HepG2 (cell line): ENCODE results near the gene TXNDC11. TPM values are rescaled to one million over a fixed set of nuclear protein-coding genes. Genes with fewer than 3 reads are reported as not detected.

Source experiments
- AHDC1 ChIP-seq: sonication (generic); formaldehyde crosslinking; IDR thresholded peaks from 2 replicates; pipeline ENCODE4 v1.5.1; 2020; ENCODE audit warnings: mild to moderate bottlenecking, missing genetic modification reagents, borderline replicate concordance
- HES4 ChIP-seq: sonication (generic); formaldehyde crosslinking; IDR thresholded peaks from 2 replicates; pipeline ENCODE4 v1.9.0; 2021; ENCODE audit warnings: mild to moderate bottlenecking, missing genetic modification reagents, borderline replicate concordance
- HIC2 ChIP-seq: sonication (generic); formaldehyde crosslinking; IDR thresholded peaks from 2 replicates; pipeline ENCODE4 v1.9.0; 2022; ENCODE audit warnings: low read depth, missing genetic modification reagents
- HNRNPL ChIP-seq: fragments of 200-400 bp; formaldehyde crosslinking; IDR thresholded peaks from 2 replicates; pipeline ENCODE4 v1.6.1; 2017; ENCODE audit warnings: mild to moderate bottlenecking, low read depth, low read length
- PCBP1 ChIP-seq: fragments of 200-400 bp; formaldehyde crosslinking; IDR thresholded peaks from 2 replicates; pipeline ENCODE4 v1.6.1; 2017; ENCODE audit warnings: mild to moderate bottlenecking, low read depth, low read length, borderline replicate concordance
- ZBTB21 ChIP-seq: sonication (generic); formaldehyde crosslinking; IDR thresholded peaks from 2 replicates; pipeline ENCODE4 v1.4.0; 2020; ENCODE audit warnings: missing genetic modification reagents
- ZBTB4 ChIP-seq: sonication (generic); formaldehyde crosslinking; IDR thresholded peaks from 2 replicates; pipeline ENCODE4 v1.4.0; 2020; ENCODE audit warnings: missing genetic modification reagents, mild to moderate bottlenecking, borderline replicate concordance
- ZMYM3 ChIP-seq: sonication (generic); formaldehyde crosslinking; IDR thresholded peaks from 2 replicates; pipeline ENCODE4 v1.5.1; 2020; ENCODE audit warnings: mild to moderate bottlenecking, missing genetic modification reagents
- ZNF225 ChIP-seq: sonication (generic); formaldehyde crosslinking; IDR thresholded peaks from 2 replicates; pipeline ENCODE4 v1.4.0; 2020; ENCODE audit warnings: mild to moderate bottlenecking, missing genetic modification reagents
- ZNF350 ChIP-seq: sonication (generic); formaldehyde crosslinking; IDR thresholded peaks from 2 replicates; pipeline ENCODE4 v1.4.0; 2020; ENCODE audit warnings: mild to moderate bottlenecking, low read depth, missing genetic modification reagents, borderline replicate concordance
- ZNF687 ChIP-seq: sonication (generic); formaldehyde crosslinking; IDR thresholded peaks from 2 replicates; pipeline ENCODE4 v1.5.1; 2020; ENCODE audit warnings: mild to moderate bottlenecking, missing genetic modification reagents, moderate library complexity
- polyA plus RNA-seq, 8 experiments: library from polyadenylated mRNA; depleted of rRNA in 3 of 8; stranded (reverse) in 7 of 8; unstranded in 1 of 8; fragments of >200 nt; fragmentation: Illumina TruSeq in 4 of 8; extraction: Trizol in 4 of 8; gene quantifications; 2 replicates each; pipeline versions ENCODE4 v1.2.1 to v1.2.3, GENCODE V29; 2011 to 2016; ENCODE audit warnings: low read depth in 4 of 8, missing spikeins in 1 of 8, mixed read lengths in 1 of 8; ENCODE audit not compliant: insufficient read depth in 1 of 8
- total RNA-seq, 5 experiments: library from RNA; depleted of rRNA; stranded (reverse); fragments of >200 nt; fragmentation: Illumina TruSeq; extraction: Trizol; gene quantifications; 2 replicates each; pipeline ENCODE4 v1.2.3, GENCODE V29; 2016; ENCODE audit warnings: low read depth in 1 of 5

TXNDC11 gene
- total and polyA plus RNA-seq, 2 of the 13 experiments (the other 11 are each of a cell fraction or from before 2014, with no cell fraction given), result 74.9 to 123 TPM

- TF ChIP-seq HES4 (CRISPR knock-in tag) (0 out of 2 replicates have a peak, but pooled peaks have one; percentile 8), ZNF687 (CRISPR knock-in tag) (peak; percentile 24; the same call in 1 of the 2 replicates), ZBTB21 (CRISPR knock-in tag) (no peak), PCBP1 (0 out of 2 replicates have a peak, but pooled peaks have one; percentile 34), AHDC1 (CRISPR knock-in tag) (0 out of 2 replicates have a peak, but pooled peaks have one; percentile 19), HNRNPL (no peak; the same call in 1 of the 2 replicates), ZNF225 (CRISPR knock-in tag) (no peak), HIC2 (CRISPR knock-in tag) (0 out of 2 replicates have a peak, but pooled peaks have one; percentile 19), ZNF350 (CRISPR knock-in tag) (0 out of 2 replicates have a peak, but pooled peaks have one; percentile 17), ZBTB4 (CRISPR knock-in tag) (peak; percentile 66; the same call in 1 of the 2 replicates), ZMYM3 (peak; percentile 92)
Measured at GRCh38 chr16:11669380-11670146, 73.1 kb downstream of the TXNDC11 start (continued).
